Duodenal mucosa (tissue), 2 donors: ENCODE measurements around the gene HDAC9.

Experiments
- H3K27ac ChIP-seq: one replicate; pipeline ENCODE4 v1.7.0; 2013; ENCODE audit warnings: low read depth, low read length
- H3K27me3 ChIP-seq, 2 donors: one replicate each; pipeline ENCODE4 v1.7.0; 2013; ENCODE audit warnings: low read length in 2 of 2, control low read depth in 1 of 2; ENCODE audit not compliant: insufficient read depth in 2 of 2, control insufficient read depth in 1 of 2
- H3K36me3 ChIP-seq, 2 donors: one replicate each; pipeline ENCODE4 v1.7.0; 2013; ENCODE audit warnings: low read length in 2 of 2, control low read depth in 1 of 2; ENCODE audit not compliant: insufficient read depth in 2 of 2, control insufficient read depth in 1 of 2
- H3K4me1 ChIP-seq, 2 donors: one replicate each; pipeline ENCODE4 v1.7.0; 2013; ENCODE audit warnings: low read length in 2 of 2, control low read depth in 1 of 2; ENCODE audit not compliant: insufficient read depth in 2 of 2, control insufficient read depth in 1 of 2
- H3K4me3 ChIP-seq, 2 donors: one replicate each; pipeline ENCODE4 v1.7.0; 2013; ENCODE audit warnings: low read length in 2 of 2, low read depth in 1 of 2
- H3K9ac ChIP-seq, 2 donors: one replicate each; pipeline ENCODE4 v1.7.0; 2013; ENCODE audit warnings: low read length in 2 of 2, low read depth in 1 of 2
- H3K9me3 ChIP-seq, 2 donors: one replicate each; pipeline ENCODE4 v1.7.0; 2013; ENCODE audit warnings: low read length in 2 of 2, control low read depth in 1 of 2; ENCODE audit not compliant: control insufficient read depth in 1 of 2

Gene HDAC9

DNA sequence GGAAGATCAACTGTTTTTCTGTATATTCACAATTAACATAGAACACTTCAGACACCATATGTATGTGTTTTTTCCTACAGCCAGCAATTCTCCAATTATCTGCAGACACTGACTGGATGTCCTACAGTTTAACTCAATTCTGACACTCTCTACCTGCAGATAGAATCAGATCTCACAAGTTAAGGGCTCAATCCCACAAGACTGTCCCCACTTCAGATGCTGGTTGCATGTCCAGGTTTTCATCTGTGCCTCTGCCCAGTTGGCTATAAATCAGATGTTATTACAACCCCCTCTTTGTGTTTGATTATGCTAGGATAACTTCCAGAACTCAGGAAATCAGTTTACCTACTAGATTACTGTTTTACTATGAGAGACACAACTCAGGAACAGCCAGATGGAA is 326.0 kb downstream of the HDAC9 start:
- Histone ChIP-seq H3K27me3 (no peaks in the 10 kb centered on the region), H3K36me3 (no peaks in the 10 kb centered on the region), H3K9me3 (peaks cover 0 to 7% of the 10 kb centered on the region in 2 donors), H3K4me1 (no peaks in the 10 kb centered on the region), H3K27ac (no peak overlapping the region), H3K9ac (no peak overlapping the region), H3K4me3 (no peak overlapping the region)

GRCh38 chr7:18824157-18824556 is 328.6 kb downstream of the HDAC9 start:
- Histone ChIP-seq H3K4me1 (no peaks in the 10 kb centered on the region), H3K9me3 (peaks cover 0 to 6% of the 10 kb centered on the region in 2 donors), H3K9ac (no peak overlapping the region), H3K27ac (no peak overlapping the region), H3K36me3 (no peaks in the 10 kb centered on the region), H3K27me3 (no peaks in the 10 kb centered on the region), H3K4me3 (no peak overlapping the region)

- Histone ChIP-seq H3K9me3 (peaks cover 0 to 3% of the 10 kb centered on the region in 2 donors), H3K4me3 (no peak overlapping the region), H3K27ac (no peak overlapping the region), H3K9ac (no peak overlapping the region), H3K36me3 (no peaks in the 10 kb centered on the region), H3K4me1 (no peaks in the 10 kb centered on the region), H3K27me3 (no peaks in the 10 kb centered on the region)
These were observed 332.9 kb downstream of the HDAC9 start for GRCh38 chr7:18828260-18828993.

DNA sequence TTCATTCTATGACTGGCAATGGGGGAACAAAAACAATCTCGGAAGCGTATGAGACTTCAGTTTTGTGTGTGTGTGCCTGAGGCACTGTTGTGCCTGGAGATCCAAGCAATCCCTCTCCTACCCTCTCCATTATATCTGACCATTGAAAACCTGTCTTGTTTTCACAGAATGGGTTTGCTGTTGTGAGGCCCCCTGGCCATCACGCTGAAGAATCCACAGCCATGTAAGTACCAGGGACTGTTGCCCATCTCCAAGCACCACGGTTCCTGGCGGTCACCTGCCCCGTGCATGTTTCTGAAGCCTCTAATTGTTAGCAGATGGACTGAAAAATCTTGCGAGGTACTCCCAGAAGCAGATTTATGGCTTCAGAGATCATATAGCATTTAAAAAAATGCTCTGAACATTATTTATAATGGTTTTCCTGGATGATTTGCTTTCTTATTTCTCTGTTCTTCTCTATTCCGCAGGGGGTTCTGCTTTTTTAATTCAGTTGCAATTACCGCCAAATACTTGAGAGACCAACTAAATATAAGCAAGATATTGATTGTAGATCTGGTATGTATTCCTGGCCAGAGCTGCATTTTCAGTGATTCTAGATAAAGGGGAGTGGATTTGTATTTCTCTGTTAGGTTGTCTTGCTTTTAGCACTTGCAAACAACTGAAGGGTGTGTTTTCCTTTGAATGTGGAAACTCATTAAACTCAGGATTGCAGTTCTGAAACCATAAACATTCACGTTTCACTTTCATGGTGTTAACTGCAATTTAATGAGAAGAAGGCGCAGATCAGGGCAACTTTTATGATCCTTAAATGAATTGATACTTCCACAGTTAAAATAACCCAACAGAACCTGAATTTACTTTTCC is 333.7 kb downstream of the HDAC9 start:
- no peaks in the 10 kb centered on the region for H3K36me3 ChIP-seq
- no peaks in the 10 kb centered on the region for H3K4me1 ChIP-seq
- no peaks in the 10 kb centered on the region for H3K27me3 ChIP-seq
- H3K9me3 ChIP-seq, result no peaks in the 10 kb centered on the region
- no peak overlapping the region for H3K9ac ChIP-seq
- H3K4me3 ChIP-seq, result no peak overlapping the region
- H3K27ac ChIP-seq, result no peak overlapping the region

DNA sequence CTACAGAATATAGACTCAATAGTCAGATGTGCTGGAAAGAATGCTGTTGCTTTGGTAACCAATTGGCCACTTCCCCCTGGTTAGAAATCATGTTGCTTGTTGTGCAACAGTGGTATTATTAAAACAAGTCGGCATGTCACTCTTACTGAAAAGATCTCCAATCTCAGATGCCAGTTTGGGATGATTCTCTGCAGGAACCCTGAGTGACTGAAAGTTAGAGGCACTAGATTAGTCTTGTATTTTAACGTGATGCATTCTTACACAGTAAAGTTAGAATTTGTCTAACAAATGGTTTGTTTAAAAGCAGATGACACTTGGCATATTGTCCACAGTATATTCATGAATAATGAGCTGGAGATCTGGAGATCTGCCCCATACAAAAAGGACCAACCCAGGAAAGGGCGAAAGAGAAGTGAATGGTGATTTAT is 334.3 kb downstream of the HDAC9 start:
- Histone ChIP-seq H3K27ac (no peak overlapping the region), H3K36me3 (no peaks in the 10 kb centered on the region), H3K4me1 (no peaks in the 10 kb centered on the region), H3K9me3 (no peaks in the 10 kb centered on the region), H3K27me3 (no peaks in the 10 kb centered on the region), H3K4me3 (no peak overlapping the region), H3K9ac (no peak overlapping the region)

DNA sequence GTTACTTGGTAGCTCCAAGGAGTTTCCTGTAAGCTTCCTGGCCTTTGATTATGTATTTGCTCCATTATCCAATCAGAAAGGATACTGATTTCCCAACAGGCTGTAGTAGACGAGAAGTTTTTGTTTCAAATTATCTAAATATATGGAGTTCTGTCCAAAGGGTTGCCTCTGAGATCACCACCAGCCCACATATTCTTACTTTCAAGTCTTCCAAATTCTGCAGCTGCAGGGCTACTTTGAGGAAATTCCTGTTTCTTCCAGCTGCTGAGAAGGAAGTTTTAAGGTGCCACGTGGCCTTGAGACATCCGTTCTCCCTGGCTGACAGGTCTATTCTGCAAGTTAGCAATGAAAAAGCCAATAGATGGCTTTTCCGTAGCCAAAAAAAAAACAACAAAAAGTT is 335.9 kb downstream of the HDAC9 start:
- no peak overlapping the region for H3K9ac ChIP-seq
- no peaks in the 10 kb centered on the region for H3K27me3 ChIP-seq
- H3K36me3 ChIP-seq, result no peaks in the 10 kb centered on the region
- H3K27ac ChIP-seq, result no peak overlapping the region
- H3K9me3 ChIP-seq, result no peaks in the 10 kb centered on the region
- no peak overlapping the region for H3K4me3 ChIP-seq
- no peaks in the 10 kb centered on the region for H3K4me1 ChIP-seq

GRCh38 chr7:18831943-18832342 is 336.4 kb downstream of the HDAC9 start:
- Histone ChIP-seq H3K36me3 (no peaks in the 10 kb centered on the region), H3K4me1 (no peaks in the 10 kb centered on the region), H3K4me3 (no peak overlapping the region), H3K9ac (no peak overlapping the region), H3K27me3 (no peaks in the 10 kb centered on the region), H3K27ac (no peak overlapping the region), H3K9me3 (no peaks in the 10 kb centered on the region)

DNA sequence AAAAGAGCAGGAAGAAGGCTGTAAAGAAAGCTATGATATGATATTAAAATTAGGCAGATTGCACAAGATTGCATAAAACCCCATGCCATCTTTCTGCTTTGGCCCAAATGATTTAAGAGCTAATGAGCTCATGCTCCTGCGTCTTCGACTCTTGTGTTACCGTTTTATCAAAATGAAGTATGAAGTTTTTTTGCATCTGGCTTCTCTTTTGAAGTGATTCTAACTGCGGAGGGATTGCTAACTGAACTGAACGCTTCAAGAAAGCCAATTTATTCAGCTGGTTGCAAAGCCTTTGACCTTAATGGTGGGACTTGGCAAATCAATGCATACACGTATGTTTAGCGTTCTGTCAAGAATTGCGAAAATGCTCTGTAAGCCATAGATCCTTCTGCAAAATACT is 339.0 kb downstream of the HDAC9 start:
- H3K9me3 ChIP-seq, result peaks cover 0 to 2% of the 10 kb centered on the region in 2 donors
- H3K36me3 ChIP-seq, result no peaks in the 10 kb centered on the region
- H3K4me3 ChIP-seq, result no peak overlapping the region
- no peaks in the 10 kb centered on the region for H3K4me1 ChIP-seq
- H3K27me3 ChIP-seq, result no peaks in the 10 kb centered on the region
- H3K27ac ChIP-seq, result no peak overlapping the region
- H3K9ac ChIP-seq, result no peak overlapping the region

GRCh38 chr7:18835001-18835690 is 339.6 kb downstream of the HDAC9 start:
- H3K27me3 ChIP-seq, result no peaks in the 10 kb centered on the region
- no peaks in the 10 kb centered on the region for H3K36me3 ChIP-seq
- H3K4me3 ChIP-seq, result no peak overlapping the region
- no peak overlapping the region for H3K9ac ChIP-seq
- H3K9me3 ChIP-seq, result peaks cover 0 to 2% of the 10 kb centered on the region in 2 donors
- no peak overlapping the region for H3K27ac ChIP-seq
- H3K4me1 ChIP-seq, result no peaks in the 10 kb centered on the region

DNA sequence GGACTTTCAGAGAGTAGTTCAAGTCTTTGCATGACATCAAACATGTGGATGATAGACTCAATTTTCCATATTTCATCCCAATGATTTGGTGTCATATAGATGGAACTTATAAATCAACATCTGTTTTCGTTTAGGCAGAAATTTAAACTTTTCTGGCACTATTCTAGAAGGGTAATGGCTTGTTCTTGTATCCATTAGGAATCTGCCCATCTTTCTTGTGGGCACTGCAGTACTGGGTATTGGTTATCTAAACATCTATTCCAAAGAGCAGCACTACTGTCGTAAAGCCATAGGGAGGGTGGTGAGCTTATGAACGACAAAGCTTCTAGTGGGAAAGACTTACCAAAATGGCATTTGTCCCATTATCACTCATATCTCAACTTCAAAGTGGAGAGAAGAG is 348.4 kb downstream of the HDAC9 start:
- no peaks in the 10 kb centered on the region for H3K4me1 ChIP-seq
- H3K27ac ChIP-seq, result no peak overlapping the region
- no peak overlapping the region for H3K9ac ChIP-seq
- H3K36me3 ChIP-seq, result no peaks in the 10 kb centered on the region
- no peak overlapping the region for H3K4me3 ChIP-seq
- peaks cover 4% of the 10 kb centered on the region in 2 donors for H3K9me3 ChIP-seq
- H3K27me3 ChIP-seq, result no peaks in the 10 kb centered on the region
